GM19099 (cell line): ENCODE data around the gene AP2S1.
A peak's percentile ranks its signal among the peaks of the same experiment; 100 is the strongest.

Experiments used
- POLR2A ChIP-seq: IDR thresholded peaks from 3 replicates; pipeline ENCODE4 v1.6.1; 2011; ENCODE audit warnings: low read depth; ENCODE audit not compliant: insufficient read length; ENCODE audit errors: extremely low read depth

Gene AP2S1

GRCh38 chr19:46828484-46828883 is 22.2 kb downstream of the AP2S1 start:
- no peak for TF ChIP-seq POLR2A

- TF ChIP-seq POLR2A, result no peak
Measured at GRCh38 chr19:46825731-46826055, 25.0 kb downstream of the AP2S1 start.

- no peak for TF ChIP-seq POLR2A
Measured at GRCh38 chr19:46824890-46825730, 25.5 kb downstream of the AP2S1 start.

- no peak for TF ChIP-seq POLR2A
Measured at GRCh38 chr19:46823049-46823448, 27.6 kb downstream of the AP2S1 start.

- peak; percentile 41 for TF ChIP-seq POLR2A
Measured at GRCh38 chr19:46821512-46822409, 28.9 kb downstream of the AP2S1 start.

GRCh38 chr19:46818812-46819211 is 31.8 kb downstream of the AP2S1 start:
- no peak for TF ChIP-seq POLR2A

- TF ChIP-seq POLR2A, result no peak
Measured at GRCh38 chr19:46815833-46816627, 34.6 kb downstream of the AP2S1 start.

GRCh38 chr19:46813839-46814358 is 36.7 kb downstream of the AP2S1 start:
- no peak for TF ChIP-seq POLR2A

- TF ChIP-seq POLR2A, result no peak
Measured at GRCh38 chr19:46812977-46813838, 37.4 kb downstream of the AP2S1 start.

- TF ChIP-seq POLR2A, result no peak
Measured at GRCh38 chr19:46809534-46810272, 40.9 kb downstream of the AP2S1 start.

GRCh38 chr19:46806656-46807055 is 44.0 kb downstream of the AP2S1 start:
- no peak for TF ChIP-seq POLR2A

- TF ChIP-seq POLR2A, result no peak
Measured at GRCh38 chr19:46803555-46803954, 47.1 kb downstream of the AP2S1 start.

- TF ChIP-seq POLR2A, result no peak
Measured at GRCh38 chr19:46802152-46802551, 48.5 kb downstream of the AP2S1 start.

- TF ChIP-seq POLR2A, result no peak
Measured at GRCh38 chr19:46798713-46799112, 51.9 kb downstream of the AP2S1 start.

GRCh38 chr19:46797881-46798280 is 52.8 kb downstream of the AP2S1 start:
- TF ChIP-seq POLR2A, result no peak
